ENCODE measurements around the gene AKAP5. TPM values are rescaled to one million over a fixed set of nuclear protein-coding genes. Genes with fewer than 3 reads are reported as not detected.

The AKAP5 gene
- total RNA-seq, 4 donors from 2014 or later = 0.04 to 0.87 (median 0.42) TPM

DNA sequence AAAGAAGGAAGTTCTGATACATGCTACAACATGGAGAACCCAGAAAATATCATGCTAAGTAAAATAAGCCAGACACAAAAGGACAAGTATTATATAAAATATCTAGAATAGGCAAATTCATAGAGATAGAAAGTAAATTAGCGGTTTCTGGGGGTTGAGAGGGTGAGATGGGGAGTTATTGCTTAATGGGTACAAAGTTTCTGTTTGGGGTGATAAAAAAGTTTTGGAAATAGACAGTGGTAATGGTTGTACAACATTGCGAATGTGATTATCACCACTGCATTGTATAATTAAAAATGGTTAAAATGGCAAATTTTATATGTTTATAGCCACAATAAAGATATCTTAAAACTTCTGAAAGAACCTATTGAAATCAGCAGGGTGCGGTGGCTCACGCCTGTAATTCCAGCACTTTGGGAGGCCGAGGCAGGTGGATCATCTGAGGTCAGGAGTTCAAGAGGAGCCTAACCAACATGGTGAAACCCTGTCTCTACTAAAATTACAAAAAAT lies 23.3 kb downstream of the AKAP5 start:
- peaks cover 0 to 40% of the 10 kb centered on the region in 2 donors for H3K36me3 ChIP-seq
- no peak overlapping the region for H3K4me3 ChIP-seq
- no peak for TF ChIP-seq POLR2A (IDR thresholded peaks at IDR 0.05)
- TF ChIP-seq, protein P1, sequence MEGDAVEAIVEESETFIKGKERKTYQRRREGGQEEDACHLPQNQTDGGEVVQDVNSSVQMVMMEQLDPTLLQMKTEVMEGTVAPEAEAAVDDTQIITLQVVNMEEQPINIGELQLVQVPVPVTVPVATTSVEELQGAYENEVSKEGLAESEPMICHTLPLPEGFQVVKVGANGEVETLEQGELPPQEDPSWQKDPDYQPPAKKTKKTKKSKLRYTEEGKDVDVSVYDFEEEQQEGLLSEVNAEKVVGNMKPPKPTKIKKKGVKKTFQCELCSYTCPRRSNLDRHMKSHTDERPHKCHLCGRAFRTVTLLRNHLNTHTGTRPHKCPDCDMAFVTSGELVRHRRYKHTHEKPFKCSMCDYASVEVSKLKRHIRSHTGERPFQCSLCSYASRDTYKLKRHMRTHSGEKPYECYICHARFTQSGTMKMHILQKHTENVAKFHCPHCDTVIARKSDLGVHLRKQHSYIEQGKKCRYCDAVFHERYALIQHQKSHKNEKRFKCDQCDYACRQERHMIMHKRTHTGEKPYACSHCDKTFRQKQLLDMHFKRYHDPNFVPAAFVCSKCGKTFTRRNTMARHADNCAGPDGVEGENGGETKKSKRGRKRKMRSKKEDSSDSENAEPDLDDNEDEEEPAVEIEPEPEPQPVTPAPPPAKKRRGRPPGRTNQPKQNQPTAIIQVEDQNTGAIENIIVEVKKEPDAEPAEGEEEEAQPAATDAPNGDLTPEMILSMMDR (IDR thresholded peaks at IDR 0.05 in 4 of 5, conservative IDR thresholded peaks at IDR 0.05 in 1 of 5) = no peak
- DNase-seq = no peak
- no peak for ATAC-seq
- no peaks in the 10 kb centered on the region for H3K27me3 ChIP-seq
- H3K9me3 ChIP-seq = no peaks in the 10 kb centered on the region
- no peak overlapping the region for H3K27ac ChIP-seq
- in situ Hi-C loops (cut with MboI; ENCODE audit: low sequenced_read_pairs in 4 of 4) (no loop called here), intact Hi-C loops (cut with DNase I; ENCODE audit: low total_unique reads) (no loop called here)
- peaks cover 10 to 14% of the 10 kb centered on the region in 2 donors for H3K4me1 ChIP-seq

DNA sequence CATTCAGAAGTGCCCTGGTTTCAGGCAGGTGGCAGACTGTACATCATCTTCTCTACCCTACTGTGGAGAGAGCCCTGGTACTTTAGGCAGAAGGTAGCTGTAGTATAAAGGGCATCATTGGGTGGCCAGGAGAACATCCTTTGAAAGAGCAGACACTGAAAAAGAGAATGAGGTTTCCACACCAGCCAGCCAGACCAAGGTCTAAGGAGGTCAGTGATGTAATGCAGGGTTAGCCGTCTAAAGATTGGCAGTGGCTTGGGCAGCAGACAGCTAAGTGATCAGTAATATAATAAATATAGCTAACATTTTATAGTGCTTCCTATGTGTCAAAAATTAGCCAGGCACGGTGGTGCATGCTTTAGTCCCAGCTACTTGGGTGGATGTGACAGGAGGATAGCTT lies 26.3 kb downstream of the AKAP5 start:
- Histone ChIP-seq H3K4me1 (peaks cover 10 to 15% of the 10 kb centered on the region in 2 donors), H3K4me3 (no peak overlapping the region), H3K27me3 (no peaks in the 10 kb centered on the region), H3K9me3 (no peaks in the 10 kb centered on the region), H3K36me3 (peaks cover 0 to 30% of the 10 kb centered on the region in 2 donors), H3K27ac (no peak overlapping the region)
- in situ Hi-C loops (cut with MboI; ENCODE audit: low sequenced_read_pairs in 4 of 4) (no loop called here), intact Hi-C loops (cut with DNase I; ENCODE audit: low total_unique reads) (no loop called here)
- DNase-seq = no peak
- TF ChIP-seq, protein P1 (IDR thresholded peaks at IDR 0.05 in 4 of 5, conservative IDR thresholded peaks at IDR 0.05 in 1 of 5) = no peak
- no peak for TF ChIP-seq POLR2A (IDR thresholded peaks at IDR 0.05)
- peak; percentile 38 to 50 for ATAC-seq

DNA sequence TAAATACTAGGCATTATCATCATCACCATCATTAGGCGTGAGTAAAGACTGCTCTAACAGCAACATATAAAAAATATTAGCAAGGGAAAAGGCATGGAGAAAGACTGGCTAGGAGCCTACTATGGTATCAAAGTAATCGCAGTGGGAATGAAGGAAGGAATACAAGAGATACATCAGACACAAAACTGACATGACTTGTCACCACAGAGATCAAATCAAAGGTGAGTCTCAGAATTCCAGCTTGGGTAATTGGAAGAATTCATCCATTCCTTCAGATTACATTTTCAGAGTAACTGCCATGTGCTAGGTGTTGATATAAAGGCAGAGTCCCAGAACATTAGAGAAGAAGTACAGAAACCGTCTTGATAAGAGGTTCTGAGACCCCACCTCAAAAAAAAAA lies 28.2 kb downstream of the AKAP5 start:
- peak overlapping the region in 1 of 4 donors; percentile 38 for H3K27ac ChIP-seq
- ATAC-seq = no peak
- in situ Hi-C loops (cut with MboI; ENCODE audit: low sequenced_read_pairs in 4 of 4) = no loop called here

DNA sequence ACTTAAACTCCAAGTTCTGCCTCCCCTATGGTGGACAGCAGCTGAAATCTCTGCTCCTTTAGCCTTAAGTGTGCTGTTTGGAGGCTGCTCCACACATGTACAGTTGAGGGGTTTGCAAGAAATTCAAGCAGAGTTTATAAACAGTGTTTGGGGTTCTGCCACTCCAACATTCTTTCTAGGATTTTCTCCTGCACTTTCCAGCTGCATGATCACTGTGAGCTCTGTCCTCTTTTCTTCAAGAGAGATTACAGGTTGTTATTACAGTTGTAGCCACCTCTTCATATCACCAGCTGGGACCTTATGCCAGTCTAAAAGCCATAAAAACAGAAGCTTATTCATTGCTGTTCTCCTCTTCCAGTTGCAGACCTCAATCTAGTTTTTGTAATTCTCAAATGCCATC lies 30.0 kb downstream of the AKAP5 start:
- DNase-seq (no peak), ATAC-seq (no peak)
- H3K27me3 ChIP-seq = no peaks in the 10 kb centered on the region
- peaks cover 28 to 35% of the 10 kb centered on the region in 2 donors for H3K4me1 ChIP-seq
- H3K36me3 ChIP-seq = peaks cover 0 to 4% of the 10 kb centered on the region in 2 donors
- no peak overlapping the region for H3K4me3 ChIP-seq
- in situ Hi-C loops (cut with MboI; ENCODE audit: low sequenced_read_pairs in 4 of 4) = no loop called here
- TF ChIP-seq, protein P1 (IDR thresholded peaks at IDR 0.05 in 4 of 5, conservative IDR thresholded peaks at IDR 0.05 in 1 of 5) = no peak
- no peak for TF ChIP-seq POLR2A (IDR thresholded peaks at IDR 0.05)
- intact Hi-C loops (cut with DNase I; ENCODE audit: low total_unique reads) = no loop called here
- no peak overlapping the region for H3K27ac ChIP-seq
- no peaks in the 10 kb centered on the region for H3K9me3 ChIP-seq

More for the DNA sequence above, 28.2 kb downstream of the AKAP5 start:
- no peak for DNase-seq
- Histone ChIP-seq H3K9me3 (no peaks in the 10 kb centered on the region), H3K4me1 (peaks cover 20 to 30% of the 10 kb centered on the region in 2 donors), H3K36me3 (peaks cover 0 to 14% of the 10 kb centered on the region in 2 donors), H3K4me3 (no peak overlapping the region), H3K27me3 (no peaks in the 10 kb centered on the region)
- intact Hi-C loops (cut with DNase I; ENCODE audit: low total_unique reads) = no loop called here
- TF ChIP-seq POLR2A (IDR thresholded peaks at IDR 0.05) = no peak
- TF ChIP-seq, protein P1 (IDR thresholded peaks at IDR 0.05 in 4 of 5, conservative IDR thresholded peaks at IDR 0.05 in 1 of 5) = no peak

DNA sequence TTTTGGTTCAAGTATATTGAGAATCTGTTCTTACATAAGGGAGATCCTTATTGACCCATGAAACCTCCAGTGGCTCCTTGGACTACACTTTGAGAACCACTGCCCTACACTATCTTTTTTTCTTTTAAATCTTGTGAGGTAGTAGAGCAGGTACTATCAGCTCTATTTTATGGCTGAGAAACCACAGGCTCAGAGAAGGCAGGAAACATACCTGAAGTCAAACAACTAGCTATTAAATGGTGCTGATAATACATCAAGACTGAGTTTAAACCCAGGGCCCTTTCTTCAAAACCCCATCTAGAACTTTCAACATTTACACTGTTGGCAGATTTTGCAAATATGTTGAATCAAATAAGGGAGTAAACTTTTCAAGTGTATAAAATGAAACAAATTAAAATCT lies 31.5 kb downstream of the AKAP5 start:
- no peak for TF ChIP-seq POLR2A (IDR thresholded peaks at IDR 0.05)
- TF ChIP-seq, protein P1 (IDR thresholded peaks at IDR 0.05 in 4 of 5, conservative IDR thresholded peaks at IDR 0.05 in 1 of 5) = no peak
- Histone ChIP-seq H3K27me3 (no peaks in the 10 kb centered on the region), H3K36me3 (peaks cover 0 to 4% of the 10 kb centered on the region in 2 donors), H3K4me3 (no peak overlapping the region), H3K9me3 (no peaks in the 10 kb centered on the region), H3K27ac (peak overlapping the region in 1 of 4 donors; percentile 15), H3K4me1 (peaks cover 34% of the 10 kb centered on the region in 2 donors)
- intact Hi-C loops (cut with DNase I; ENCODE audit: low total_unique reads) = no loop called here
- DNase-seq (no peak), ATAC-seq (no peak)
- in situ Hi-C loops (cut with MboI; ENCODE audit: low sequenced_read_pairs in 4 of 4) = no loop called here
